ENCODE data around the gene SLC66A2.

SLC66A2 gene

GRCh38 chr18:79963658-79964329 is 12.3 kb upstream of the SLC66A2 start:
- no peak overlapping the region for H3K27ac ChIP-seq (replicated peaks)
- TF ChIP-seq POLR2AphosphoS5 (IDR thresholded peaks at IDR 0.05; ENCODE audit: low read depth) (no peak), CTCF (IDR thresholded peaks at IDR 0.05; ENCODE audit: insufficient read depth, low read length) (no peak), GABPA (IDR thresholded peaks at IDR 0.05; ENCODE audit: low read depth) (no peak), REST (IDR thresholded peaks at IDR 0.05; ENCODE audit: insufficient replicate concordance, low read depth) (no peak), SPI1 (IDR thresholded peaks at IDR 0.05; ENCODE audit: borderline replicate concordance, low read depth) (no peak)
- no peak for DNase-seq (ENCODE audit: low read depth in 1 of 2, low spot score in 1 of 2)
- no peaks in the 10 kb centered on the region for H3K27me3 ChIP-seq (ENCODE audit: insufficient read depth, poor library complexity, severe bottlenecking)
- H3K4me3 ChIP-seq (replicated peaks; ENCODE audit: insufficient read depth, low read length): peak overlapping the region; percentile 48

- Histone ChIP-seq H3K27me3 (ENCODE audit: insufficient read depth, poor library complexity, severe bottlenecking) (no peaks in the 10 kb centered on the region), H3K4me3 (replicated peaks; ENCODE audit: insufficient read depth, low read length) (no peak overlapping the region), H3K27ac (replicated peaks) (no peak overlapping the region)
- no peak for DNase-seq (ENCODE audit: low read depth in 1 of 2, low spot score in 1 of 2)
- TF ChIP-seq REST (IDR thresholded peaks at IDR 0.05; ENCODE audit: insufficient replicate concordance, low read depth) (no peak), GABPA (IDR thresholded peaks at IDR 0.05; ENCODE audit: low read depth) (no peak), CTCF (IDR thresholded peaks at IDR 0.05; ENCODE audit: insufficient read depth, low read length) (no peak), POLR2AphosphoS5 (IDR thresholded peaks at IDR 0.05; ENCODE audit: low read depth) (no peak), SPI1 (IDR thresholded peaks at IDR 0.05; ENCODE audit: borderline replicate concordance, low read depth) (no peak)
These were observed 11.6 kb upstream of the SLC66A2 start for GRCh38 chr18:79962835-79963657.

GRCh38 chr18:79962311-79962710 is 10.9 kb upstream of the SLC66A2 start:
- DNase-seq (ENCODE audit: low read depth in 1 of 2, low spot score in 1 of 2): no peak
- TF ChIP-seq SPI1 (IDR thresholded peaks at IDR 0.05; ENCODE audit: borderline replicate concordance, low read depth) (no peak), CTCF (IDR thresholded peaks at IDR 0.05; ENCODE audit: insufficient read depth, low read length) (no peak), REST (IDR thresholded peaks at IDR 0.05; ENCODE audit: insufficient replicate concordance, low read depth) (no peak)
- Histone ChIP-seq H3K27me3 (ENCODE audit: insufficient read depth, poor library complexity, severe bottlenecking) (no peaks in the 10 kb centered on the region), H3K4me3 (replicated peaks; ENCODE audit: insufficient read depth, low read length) (no peak overlapping the region), H3K27ac (replicated peaks) (no peak overlapping the region)
